ENCODE data around the gene URAD. TPM values are rescaled to one million over a fixed set of nuclear protein-coding genes. Genes with fewer than 3 reads are reported as not detected.

Gene URAD
- total RNA-seq, 2 experiments from 2014 or later = not detected

GRCh38 chr13:28001837-28002473, 13.5 kb upstream of the URAD start:
- H3K9me3 Mint-ChIP-seq = no peaks in the 10 kb centered on the region
- Histone ChIP-seq H3K4me1 (ENCODE audit: insufficient read depth, low read length) (no peaks in the 10 kb centered on the region), H3K9me3 (ENCODE audit: control insufficient read depth in 1 of 2, insufficient read depth in 1 of 2, low read length in 2 of 2) (no peaks in the 10 kb centered on the region), H3K36me3 (ENCODE audit: insufficient read depth, low read length) (no peaks in the 10 kb centered on the region), H3K27ac (ENCODE audit: low read depth in 1 of 2, low read length in 2 of 2) (no peak overlapping the region), H3K27me3 (ENCODE audit: control insufficient read depth in 1 of 2, insufficient read depth in 2 of 2, low read length in 2 of 2) (no peaks in the 10 kb centered on the region), H3K4me3 (ENCODE audit: low read length) (no peak overlapping the region)
- H3K27ac Mint-ChIP-seq = no peak overlapping the region
- H3K4me3 Mint-ChIP-seq = no peak overlapping the region
- no peaks in the 10 kb centered on the region for H3K27me3 Mint-ChIP-seq
- H3K36me3 Mint-ChIP-seq (ENCODE audit: low read depth) = no peaks in the 10 kb centered on the region
- ChIA-PET CTCF (no interaction called here), POLR2A (no interaction called here)
- peaks cover 7% of the 10 kb centered on the region for H3K4me1 Mint-ChIP-seq (ENCODE audit: low read depth)
- DNase-seq (no peak), ATAC-seq (ENCODE audit: poor library complexity) (no peak)
- intact Hi-C loops (cut with DNase I, micrococcal nuclease) = no loop called here
- TF ChIP-seq, protein P1, sequence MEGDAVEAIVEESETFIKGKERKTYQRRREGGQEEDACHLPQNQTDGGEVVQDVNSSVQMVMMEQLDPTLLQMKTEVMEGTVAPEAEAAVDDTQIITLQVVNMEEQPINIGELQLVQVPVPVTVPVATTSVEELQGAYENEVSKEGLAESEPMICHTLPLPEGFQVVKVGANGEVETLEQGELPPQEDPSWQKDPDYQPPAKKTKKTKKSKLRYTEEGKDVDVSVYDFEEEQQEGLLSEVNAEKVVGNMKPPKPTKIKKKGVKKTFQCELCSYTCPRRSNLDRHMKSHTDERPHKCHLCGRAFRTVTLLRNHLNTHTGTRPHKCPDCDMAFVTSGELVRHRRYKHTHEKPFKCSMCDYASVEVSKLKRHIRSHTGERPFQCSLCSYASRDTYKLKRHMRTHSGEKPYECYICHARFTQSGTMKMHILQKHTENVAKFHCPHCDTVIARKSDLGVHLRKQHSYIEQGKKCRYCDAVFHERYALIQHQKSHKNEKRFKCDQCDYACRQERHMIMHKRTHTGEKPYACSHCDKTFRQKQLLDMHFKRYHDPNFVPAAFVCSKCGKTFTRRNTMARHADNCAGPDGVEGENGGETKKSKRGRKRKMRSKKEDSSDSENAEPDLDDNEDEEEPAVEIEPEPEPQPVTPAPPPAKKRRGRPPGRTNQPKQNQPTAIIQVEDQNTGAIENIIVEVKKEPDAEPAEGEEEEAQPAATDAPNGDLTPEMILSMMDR (IDR thresholded peaks at IDR 0.05) = no peak

DNA sequence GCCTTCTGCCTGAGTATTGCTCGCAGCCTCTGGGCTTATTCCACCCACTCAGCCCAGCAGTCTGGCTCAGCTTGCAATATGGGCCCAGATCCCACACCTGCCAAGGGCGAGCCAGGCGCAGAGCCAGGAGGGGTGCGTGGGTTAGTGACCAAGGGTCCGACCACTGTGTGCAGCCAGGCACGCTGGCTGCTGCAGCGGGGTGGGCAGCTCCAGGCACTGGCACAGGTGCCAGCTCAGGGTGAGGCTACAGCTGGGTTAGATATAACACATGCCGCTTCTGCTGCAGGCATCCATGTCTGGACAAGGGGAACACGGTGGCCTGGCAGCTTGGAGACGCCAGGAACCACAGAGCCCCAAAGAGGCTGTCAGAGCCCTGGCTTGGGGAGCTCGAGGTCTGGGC, 12.6 kb upstream of the URAD start:
- no peak for ATAC-seq (ENCODE audit: poor library complexity)

DNA sequence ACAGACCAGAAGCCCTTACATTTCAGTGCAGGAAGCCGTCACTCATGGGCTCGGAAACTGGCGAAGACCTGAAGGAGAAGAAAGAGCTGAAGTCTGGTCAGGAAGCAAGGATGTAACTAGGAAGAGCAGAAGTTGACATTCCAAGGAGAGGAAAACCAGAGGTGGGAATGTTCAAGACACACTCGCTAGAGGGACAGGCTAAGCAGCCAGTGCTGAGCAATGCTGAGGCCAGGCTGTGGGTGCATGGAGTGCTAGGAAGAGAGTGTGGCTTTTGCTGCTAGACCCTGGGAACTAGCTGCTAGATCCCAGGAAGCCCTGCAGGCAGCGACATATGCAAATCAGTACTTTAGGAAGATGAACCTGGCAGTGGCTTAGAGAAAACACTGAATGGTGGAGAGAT, 12.1 kb upstream of the URAD start:
- ChIA-PET CTCF (no interaction called here), POLR2A (no interaction called here)
- Histone ChIP-seq H3K4me1 (ENCODE audit: insufficient read depth, low read length) (no peaks in the 10 kb centered on the region), H3K9me3 (ENCODE audit: control insufficient read depth in 1 of 2, insufficient read depth in 1 of 2, low read length in 2 of 2) (no peaks in the 10 kb centered on the region), H3K36me3 (ENCODE audit: insufficient read depth, low read length) (no peaks in the 10 kb centered on the region), H3K27me3 (ENCODE audit: control insufficient read depth in 1 of 2, insufficient read depth in 2 of 2, low read length in 2 of 2) (no peaks in the 10 kb centered on the region), H3K4me3 (ENCODE audit: low read length) (no peak overlapping the region), H3K27ac (ENCODE audit: low read depth in 1 of 2, low read length in 2 of 2) (no peak overlapping the region)
- TF ChIP-seq, protein P1 (IDR thresholded peaks at IDR 0.05) = no peak
- intact Hi-C loops (cut with DNase I, micrococcal nuclease) = no loop called here
- H3K9me3 Mint-ChIP-seq = no peaks in the 10 kb centered on the region
- ATAC-seq (ENCODE audit: poor library complexity) (no peak), DNase-seq (no peak)
- H3K4me1 Mint-ChIP-seq (ENCODE audit: low read depth) = peaks cover 7% of the 10 kb centered on the region
- H3K27me3 Mint-ChIP-seq = no peaks in the 10 kb centered on the region
- H3K4me3 Mint-ChIP-seq = no peak overlapping the region
- H3K27ac Mint-ChIP-seq = no peak overlapping the region
- H3K36me3 Mint-ChIP-seq (ENCODE audit: low read depth) = no peaks in the 10 kb centered on the region

More for the DNA sequence above, 12.6 kb upstream of the URAD start:
- no peaks in the 10 kb centered on the region for H3K4me1 ChIP-seq (ENCODE audit: insufficient read depth, low read length)
- TF ChIP-seq, protein P1 (IDR thresholded peaks at IDR 0.05) = no peak
- no peaks in the 10 kb centered on the region for H3K9me3 Mint-ChIP-seq
- CTCF ChIA-PET = no interaction called here
- no peak for DNase-seq
- no peaks in the 10 kb centered on the region for H3K27me3 ChIP-seq (ENCODE audit: control insufficient read depth in 1 of 2, insufficient read depth in 2 of 2, low read length in 2 of 2)
- H3K9me3 ChIP-seq (ENCODE audit: control insufficient read depth in 1 of 2, insufficient read depth in 1 of 2, low read length in 2 of 2) = no peaks in the 10 kb centered on the region
- H3K4me1 Mint-ChIP-seq (ENCODE audit: low read depth) = peaks cover 7% of the 10 kb centered on the region
- intact Hi-C loops (cut with DNase I, micrococcal nuclease) = no loop called here
- no peak overlapping the region for H3K4me3 Mint-ChIP-seq
- H3K4me3 ChIP-seq (ENCODE audit: low read length) = no peak overlapping the region
- no peak overlapping the region for H3K27ac Mint-ChIP-seq
- H3K27me3 Mint-ChIP-seq = no peaks in the 10 kb centered on the region
- no peaks in the 10 kb centered on the region for H3K36me3 ChIP-seq (ENCODE audit: insufficient read depth, low read length)
- H3K27ac ChIP-seq (ENCODE audit: low read depth in 1 of 2, low read length in 2 of 2) = no peak overlapping the region
- H3K36me3 Mint-ChIP-seq (ENCODE audit: low read depth) = no peaks in the 10 kb centered on the region
- POLR2A ChIA-PET = interaction anchor here (0.6 kb wide), 1 partner anchor 609 kb away, joined by 3 read pairs; no protein-coding TSS in a partner anchor
